A549 (cell line): ENCODE measurements around the gene NUDT2. TPM values are rescaled to one million over a fixed set of nuclear protein-coding genes. Genes with fewer than 3 reads are reported as not detected.

Experiments
- CBX8 ChIP-seq: fragments of 200-600 bp; sonication (generic); IDR thresholded peaks from 2 replicates; pipeline ENCODE4 v1.6.1; 2016
- CTCF ChIP-seq: fragments of >200 bp; sonication (Bioruptor Twin); formaldehyde crosslinking; IDR thresholded peaks from 3 replicates; pipeline ENCODE4 v1.5.1; 2016
- GATA3 ChIP-seq: IDR thresholded peaks from 2 replicates; pipeline ENCODE4 v1.6.1; 2012; ENCODE audit warnings: borderline replicate concordance
- HOXB5 ChIP-seq: fragments of 250-450 bp; sonication (Bioruptor Pico); IDR thresholded peaks from 2 replicates; pipeline ENCODE4 v1.5.0; 2020; ENCODE audit warnings: mild to moderate bottlenecking, moderate library complexity
- JUN ChIP-seq, 2 experiments: fragments of >200 bp; sonication (Bioruptor Twin); formaldehyde crosslinking; IDR thresholded peaks; 2 replicates in 1 of 2; 3 replicates in 1 of 2; pipeline ENCODE4 v1.6.1; 2016 to 2017
- SREBF2 ChIP-seq: fragments of 450-650 bp; IDR thresholded peaks from 2 replicates; pipeline ENCODE4 v1.6.1; 2014; ENCODE audit warnings: mild to moderate bottlenecking, moderate library complexity
- ZFP36 ChIP-seq: fragments of 450-650 bp; IDR thresholded peaks from 2 replicates; pipeline ENCODE4 v1.6.1; 2014; ENCODE audit warnings: borderline replicate concordance; ENCODE audit not compliant: partially characterized antibody
- polyA plus RNA-seq, 4 experiments: library from polyadenylated mRNA; depleted of rRNA in 3 of 4; stranded (reverse); fragments of >200 nt; fragmentation: RNase III in 1 of 4; extraction: RNeasy Plus Mini Kit Qiagen cat#74134 plus additional on column Dnase treatment in 1 of 4; gene quantifications; 2 replicates in 3 of 4; 3 replicates in 1 of 4; pipeline ENCODE4 v1.2.3, GENCODE V29; 2011 to 2017
- small RNA-seq, 6 experiments: library from RNA; depleted of rRNA; stranded (forward); fragments of <200 nt; gene quantifications; one replicate each; pipeline ENCODE3, GENCODE V24; 2012

NUDT2 gene
- polyA plus RNA-seq, 2 of the 4 experiments (the other 2 are of a cell fraction): 25.5 to 26.4 TPM

- TF ChIP-seq CTCF: no peak
- TF ChIP-seq HOXB5 (CRISPR knock-in tag): no peak
- no peak for TF ChIP-seq JUN (IDR thresholded peaks at IDR 0.05)
- TF ChIP-seq ZFP36: no peak
- TF ChIP-seq GATA3: no peak
- no peak for TF ChIP-seq SREBF2
- no peak for TF ChIP-seq CBX8
- TF ChIP-seq, all 56 proteins: peak for 0
Measured at GRCh38 chr9:34392511-34392910, 63.1 kb downstream of the NUDT2 start (continued).

Small RNA genes within 50 kb of the gene (small RNA-seq; reads per million reads assigned to genes)
- gene RF00019 (0 reads per million in 6 experiments), gene RNU2-50P (0 to 4.3 (median 0) reads per million in 6 experiments)

Other genes starting within 250 kb of the NUDT2 start
- gene DCAF12, start 202.9 kb upstream of the NUDT2 start, polyA plus RNA-seq (2011; rRNA removed): 56.5 and 73.6 TPM in 2 replicates
- 24.8 to 28.5 TPM (median 26.7 TPM) in 3 replicates for gene DCAF12, start 202.9 kb upstream of the NUDT2 start, polyA plus RNA-seq (2017; fragmentation: RNase III; extraction: RNeasy Plus Mini Kit Qiagen cat#74134 plus additional on column Dnase treatment)
- 73.1 and 86.7 TPM in 2 replicates for gene UBAP1, start 150.5 kb upstream of the NUDT2 start, polyA plus RNA-seq (2011; rRNA removed)
- gene UBAP1, start 150.5 kb upstream of the NUDT2 start, polyA plus RNA-seq (2017; fragmentation: RNase III; extraction: RNeasy Plus Mini Kit Qiagen cat#74134 plus additional on column Dnase treatment): 33.5 to 40.1 TPM (median 38.5 TPM) in 3 replicates
- gene KIF24, start 301 bp upstream of the NUDT2 start, polyA plus RNA-seq (2011; rRNA removed): 4.3 and 4.4 TPM in 2 replicates
- 3.0 to 3.3 TPM (median 3.2 TPM) in 3 replicates for gene KIF24, start 301 bp upstream of the NUDT2 start, polyA plus RNA-seq (2017; fragmentation: RNase III; extraction: RNeasy Plus Mini Kit Qiagen cat#74134 plus additional on column Dnase treatment)
- 2.2 and 3.7 TPM in 2 replicates for gene MYORG, start 47.3 kb downstream of the NUDT2 start, polyA plus RNA-seq (2011; rRNA removed)
- 3.3 to 4.2 TPM (median 4.1 TPM) in 3 replicates for gene MYORG, start 47.3 kb downstream of the NUDT2 start, polyA plus RNA-seq (2017; fragmentation: RNase III; extraction: RNeasy Plus Mini Kit Qiagen cat#74134 plus additional on column Dnase treatment)
- 8.1 and 10.4 TPM in 2 replicates for gene FAM219A, start 129.0 kb downstream of the NUDT2 start, polyA plus RNA-seq (2011; rRNA removed)
- gene FAM219A, start 129.0 kb downstream of the NUDT2 start, polyA plus RNA-seq (2017; fragmentation: RNase III; extraction: RNeasy Plus Mini Kit Qiagen cat#74134 plus additional on column Dnase treatment): 13.5 to 15.7 TPM (median 15.3 TPM) in 3 replicates
- gene DNAI1, start 129.2 kb downstream of the NUDT2 start, polyA plus RNA-seq (2011; rRNA removed): 0.16 and 0.27 TPM in 2 replicates
- 0.34 to 0.50 TPM (median 0.40 TPM) in 3 replicates for gene DNAI1, start 129.2 kb downstream of the NUDT2 start, polyA plus RNA-seq (2017; fragmentation: RNase III; extraction: RNeasy Plus Mini Kit Qiagen cat#74134 plus additional on column Dnase treatment)
- gene ENHO, start 193.4 kb downstream of the NUDT2 start, polyA plus RNA-seq (2011; rRNA removed): 0.28 and 0.32 TPM in 2 replicates
- 1.3 to 1.9 TPM (median 1.7 TPM) in 3 replicates for gene ENHO, start 193.4 kb downstream of the NUDT2 start, polyA plus RNA-seq (2017; fragmentation: RNase III; extraction: RNeasy Plus Mini Kit Qiagen cat#74134 plus additional on column Dnase treatment)